OCI-LY7 (cell line): ENCODE measurements around the gene ALDH3B1. TPM values are rescaled to one million over a fixed set of nuclear protein-coding genes. Genes with fewer than 3 reads are reported as not detected.

Experiments used
- BruUV-seq: library from RNA; stranded (reverse); fragments of 400-500 nt; replicated peaks from 2 replicates; lab custom pipeline; 2021; lab: Mats Ljungman, UMichigan
- CTCF ChIA-PET: fragments of 300-600 bp; sonication (Branson Sonifier 250); formaldehyde crosslinking; loops from one replicate; lab custom pipeline; 2022; ENCODE audit warnings: antibody characterized with exemption; ENCODE audit not compliant: unreplicated experiment; lab: Charles Lee
- POLR2A ChIA-PET: fragments of 300-600 bp; sonication (Branson Sonifier 250); formaldehyde crosslinking; loops from one replicate; lab custom pipeline; 2022; ENCODE audit warnings: antibody characterized with exemption; lab: Charles Lee
- DNase-seq: peaks from one replicate; pipeline ENCODE4 v3.0.0-alpha.2; 2015; ENCODE audit warnings: low spot score
- H2AFZ ChIP-seq: fragments of 200-600 bp; sonication (generic), shearing (Covaris generic); 2 replicates; pipeline ENCODE4 v1.6.1; 2014; ENCODE audit warnings: mild to moderate bottlenecking, antibody characterized with exemption, low read length, moderate library complexity
- H3K27ac ChIP-seq: fragments of 200-600 bp; sonication (generic); 2 replicates; pipeline ENCODE4 v1.5.1; 2014; ENCODE audit warnings: mixed run types, low read depth, mild to moderate bottlenecking, moderate library complexity, low read length, inconsistent platforms; ENCODE audit not compliant: poor library complexity, severe bottlenecking
- H3K36me3 ChIP-seq: fragments of 200-600 bp; sonication (generic); 2 replicates; pipeline ENCODE4 v1.6.1; 2014; ENCODE audit warnings: mild to moderate bottlenecking, antibody characterized with exemption, low read length, moderate library complexity, mixed read lengths; ENCODE audit not compliant: insufficient read depth
- H3K4me1 ChIP-seq: fragments of 200-600 bp; sonication (generic); 2 replicates; pipeline ENCODE4 v1.5.1; 2014; ENCODE audit warnings: mild to moderate bottlenecking, low read length; ENCODE audit not compliant: insufficient read depth, poor library complexity, severe bottlenecking
- H3K4me2 ChIP-seq: fragments of 200-600 bp; sonication (generic); 2 replicates; pipeline ENCODE4 v1.6.1; 2014; ENCODE audit warnings: mild to moderate bottlenecking, low read length
- H3K4me3 ChIP-seq: fragments of 200-600 bp; sonication (generic); 2 replicates; pipeline ENCODE4 v1.5.1; 2014; ENCODE audit warnings: mild to moderate bottlenecking, low read depth, low read length; ENCODE audit not compliant: poor library complexity, severe bottlenecking
- H3K79me2 ChIP-seq: fragments of 200-600 bp; sonication (generic); 2 replicates; pipeline ENCODE4 v1.6.1; 2016; ENCODE audit warnings: low read depth, mild to moderate bottlenecking, low read length, moderate library complexity, mixed read lengths; ENCODE audit not compliant: insufficient read depth
- H3K9me2 ChIP-seq: fragments of 200-600 bp; sonication (generic); 2 replicates; pipeline ENCODE4 v1.6.1; 2016; ENCODE audit warnings: mild to moderate bottlenecking, low read length, mixed read lengths; ENCODE audit not compliant: insufficient read depth
- H3K9me3 ChIP-seq: fragments of 200-600 bp; sonication (generic); 2 replicates; pipeline ENCODE4 v1.6.1; 2014; ENCODE audit warnings: mild to moderate bottlenecking, mixed run types, low read length, mixed read lengths
- H4K20me1 ChIP-seq: fragments of 200-600 bp; sonication (generic); 2 replicates; pipeline ENCODE4 v1.6.1; 2014; ENCODE audit warnings: mild to moderate bottlenecking, antibody characterized with exemption, low read length, moderate library complexity, mixed read lengths; ENCODE audit not compliant: insufficient read depth
- EZH2phosphoT487 ChIP-seq: fragments of 200-600 bp; sonication (generic); IDR thresholded peaks from 2 replicates; pipeline ENCODE4 v1.6.1; 2018; ENCODE audit warnings: low read depth, borderline replicate concordance, mild to moderate bottlenecking, mixed run types, antibody characterized with exemption, low read length, moderate library complexity, mixed read lengths
- intact Hi-C: fragments of 100-400 bp; cut with micrococcal nuclease; formaldehyde crosslinking; loops from one replicate; pipeline ENCODE4 v1.10.0; 2022; ENCODE audit not compliant: unreplicated experiment
- total RNA-seq, 2 experiments: library from RNA; depleted of rRNA in 1 of 2; stranded (reverse); fragments of >200 nt in 1 of 2; shearing (Covaris generic) in 1 of 2; gene quantifications; 2 replicates each; pipeline ENCODE4 v1.2.3, GENCODE V29; 2014 to 2022
- TF ChIP-seq, protein P1 (sequence below): fragments of 200-600 bp; sonication (generic); conservative IDR thresholded peaks from 2 replicates; pipeline ENCODE4 v1.5.1; 2014; ENCODE audit warnings: mild to moderate bottlenecking, antibody characterized with exemption, low read length, moderate library complexity, mixed read lengths

ALDH3B1 gene
- total RNA-seq, 2 experiments from 2014 or later = 0.50 to 0.53 TPM

DNA sequence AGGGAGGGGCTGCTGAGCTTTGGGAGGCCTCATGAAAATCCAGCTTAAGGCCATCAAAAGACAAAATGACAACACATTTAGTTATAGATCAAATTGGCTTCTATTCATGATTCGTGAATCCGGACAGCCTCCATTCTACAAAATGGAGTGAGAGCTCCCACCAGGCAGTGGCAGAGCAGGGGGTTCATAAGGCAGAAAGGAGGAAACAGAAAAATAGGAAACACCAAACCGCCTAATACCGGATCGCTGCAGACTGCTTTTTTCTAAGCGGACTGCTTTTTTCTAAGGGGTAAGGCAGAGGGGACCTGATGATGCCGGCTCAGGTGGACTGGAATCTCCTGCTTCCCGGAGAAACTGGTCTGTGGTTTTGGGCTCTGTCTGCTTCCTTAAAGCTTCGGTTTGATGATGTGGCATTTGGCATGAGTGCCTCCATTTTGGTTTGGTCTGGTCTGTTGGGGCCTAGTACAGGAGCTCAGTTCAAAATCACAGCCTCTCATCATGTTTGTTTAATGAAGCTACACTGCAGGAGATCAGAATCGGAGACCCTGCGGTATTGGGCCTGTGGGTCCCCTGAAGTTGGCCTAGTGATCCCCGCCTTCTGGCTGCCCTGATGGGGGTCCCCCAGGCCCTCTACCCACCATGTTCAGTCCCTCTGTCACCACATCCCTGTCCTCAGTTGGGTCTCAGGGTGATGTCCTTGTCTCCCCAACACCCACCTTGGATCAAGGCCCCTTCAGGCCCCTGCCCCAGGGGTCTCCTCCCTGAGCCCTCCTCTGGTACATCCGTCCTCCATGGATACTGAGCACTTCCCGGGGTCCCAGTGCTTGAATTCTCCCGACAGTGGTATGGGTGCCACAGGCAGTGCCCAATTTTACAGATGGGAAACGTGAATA is 1.2 kb downstream of the ALDH3B1 start:
- Histone ChIP-seq H3K9me3 (no peaks in the 10 kb centered on the region), H3K36me3 (no peaks in the 10 kb centered on the region), H3K9me2 (no peaks in the 10 kb centered on the region), H3K27ac (no peak overlapping the region), H3K79me2 (no peaks in the 10 kb centered on the region), H4K20me1 (no peaks in the 10 kb centered on the region), H3K4me1 (peaks cover 32% of the 10 kb centered on the region), H3K4me2 (no peak overlapping the region), H2AFZ (no peak overlapping the region), H3K4me3 (no peak overlapping the region)
- ChIA-PET POLR2A (no interaction called here), CTCF (no interaction called here)
- intact Hi-C loops = no loop called here
- no peak for DNase-seq
- TF ChIP-seq, protein P1, sequence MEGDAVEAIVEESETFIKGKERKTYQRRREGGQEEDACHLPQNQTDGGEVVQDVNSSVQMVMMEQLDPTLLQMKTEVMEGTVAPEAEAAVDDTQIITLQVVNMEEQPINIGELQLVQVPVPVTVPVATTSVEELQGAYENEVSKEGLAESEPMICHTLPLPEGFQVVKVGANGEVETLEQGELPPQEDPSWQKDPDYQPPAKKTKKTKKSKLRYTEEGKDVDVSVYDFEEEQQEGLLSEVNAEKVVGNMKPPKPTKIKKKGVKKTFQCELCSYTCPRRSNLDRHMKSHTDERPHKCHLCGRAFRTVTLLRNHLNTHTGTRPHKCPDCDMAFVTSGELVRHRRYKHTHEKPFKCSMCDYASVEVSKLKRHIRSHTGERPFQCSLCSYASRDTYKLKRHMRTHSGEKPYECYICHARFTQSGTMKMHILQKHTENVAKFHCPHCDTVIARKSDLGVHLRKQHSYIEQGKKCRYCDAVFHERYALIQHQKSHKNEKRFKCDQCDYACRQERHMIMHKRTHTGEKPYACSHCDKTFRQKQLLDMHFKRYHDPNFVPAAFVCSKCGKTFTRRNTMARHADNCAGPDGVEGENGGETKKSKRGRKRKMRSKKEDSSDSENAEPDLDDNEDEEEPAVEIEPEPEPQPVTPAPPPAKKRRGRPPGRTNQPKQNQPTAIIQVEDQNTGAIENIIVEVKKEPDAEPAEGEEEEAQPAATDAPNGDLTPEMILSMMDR = no peak
- no peak for TF ChIP-seq EZH2phosphoT487
- no TSS peak for BruUV-seq

DNA sequence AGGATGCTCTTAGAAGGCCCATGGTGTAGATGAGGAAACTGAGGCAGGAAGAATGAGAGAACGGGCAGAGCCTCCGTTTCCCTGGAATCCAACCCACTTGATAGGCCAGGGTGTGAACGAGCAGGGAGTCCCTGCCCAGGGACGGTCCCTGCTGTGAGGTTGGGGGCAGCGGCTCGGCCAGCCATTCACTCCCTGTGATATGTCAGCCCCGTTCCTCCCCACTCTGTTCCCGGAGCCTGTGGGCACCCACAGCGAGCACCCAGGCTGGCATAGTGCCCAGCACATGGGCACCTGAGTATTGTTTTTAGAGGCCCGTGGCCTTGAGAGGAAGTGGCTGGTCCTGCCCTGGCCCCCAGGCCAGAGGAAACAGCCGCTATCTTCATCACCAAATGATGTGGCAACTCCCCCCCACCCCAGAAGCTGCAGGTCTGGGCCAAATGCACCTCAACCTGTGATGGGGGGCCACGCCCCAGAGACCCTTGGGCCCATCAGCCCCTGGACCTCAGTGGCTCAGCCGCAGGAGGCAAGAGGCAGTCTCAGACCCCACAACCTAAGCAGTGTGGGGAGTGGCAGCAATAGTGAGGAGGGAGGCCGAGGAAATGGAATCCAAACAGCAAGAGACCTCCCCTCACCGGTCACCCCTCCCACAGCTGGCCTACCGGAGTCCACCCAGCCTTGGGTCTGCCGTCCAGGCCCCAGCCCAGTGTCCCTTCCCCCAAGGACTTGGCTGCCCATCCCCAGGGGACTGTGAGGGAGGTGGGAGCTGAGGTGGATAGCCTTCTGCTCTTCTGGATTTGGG is 2.1 kb downstream of the ALDH3B1 start:
- Histone ChIP-seq H3K4me3 (no peak overlapping the region), H4K20me1 (no peaks in the 10 kb centered on the region), H2AFZ (no peak overlapping the region), H3K9me2 (no peaks in the 10 kb centered on the region), H3K27ac (no peak overlapping the region), H3K9me3 (no peaks in the 10 kb centered on the region), H3K79me2 (no peaks in the 10 kb centered on the region), H3K36me3 (no peaks in the 10 kb centered on the region), H3K4me1 (peaks cover 28% of the 10 kb centered on the region), H3K4me2 (no peak overlapping the region)
- DNase-seq = no peak
- TF ChIP-seq, protein P1 = no peak
- no peak for TF ChIP-seq EZH2phosphoT487
- ChIA-PET CTCF (no interaction called here), POLR2A (no interaction called here)
- BruUV-seq = no TSS peak
- intact Hi-C loops = no loop called here
